HG02798 (cell line): Measurements from ENCODE around the gene QKI.
"Not testable (repeated sequence)": the region's sequence is repeated elsewhere in the genome, so short reads cannot be mapped to it uniquely, and the experiment has no call there.

Source experiments
- ATAC-seq: cut with Tn5 transposase; IDR thresholded peaks from one replicate; pipeline ENCODE4 v1.9.1; 2021; ENCODE audit warnings: mild to moderate bottlenecking; ENCODE audit not compliant: unreplicated experiment, poor library complexity

Gene QKI

GRCh38 chr6:163469459-163469985 is 55.0 kb downstream of the QKI start:
- no peak for ATAC-seq

- ATAC-seq, result no peak
Measured at GRCh38 chr6:163470611-163471010, 56.1 kb downstream of the QKI start.

GRCh38 chr6:163474581-163474980 is 60.1 kb downstream of the QKI start:
- no peak for ATAC-seq

GRCh38 chr6:163476946-163477345 is 62.4 kb downstream of the QKI start:
- not testable (repeated sequence) for ATAC-seq

GRCh38 chr6:163483107-163483506 is 68.6 kb downstream of the QKI start:
- ATAC-seq, result no peak

- ATAC-seq, result no peak
Measured at GRCh38 chr6:163485388-163485851, 70.9 kb downstream of the QKI start.

- ATAC-seq, result no peak
Measured at GRCh38 chr6:163486821-163487220, 72.3 kb downstream of the QKI start.

GRCh38 chr6:163487606-163488005 is 73.1 kb downstream of the QKI start:
- ATAC-seq, result no peak

- no peak for ATAC-seq
Measured at GRCh38 chr6:163489584-163489983, 75.1 kb downstream of the QKI start.

- no peak for ATAC-seq
Measured at GRCh38 chr6:163490826-163491577, 76.5 kb downstream of the QKI start.

- no peak for ATAC-seq
Measured at GRCh38 chr6:163491737-163492300, 77.3 kb downstream of the QKI start.

GRCh38 chr6:163494279-163494727 is 79.8 kb downstream of the QKI start:
- ATAC-seq, result no peak

GRCh38 chr6:163496205-163496604 is 81.7 kb downstream of the QKI start:
- ATAC-seq, result no peak

GRCh38 chr6:163500105-163500504 is 85.6 kb downstream of the QKI start:
- ATAC-seq, result no peak

GRCh38 chr6:163501026-163501425 is 86.5 kb downstream of the QKI start:
- no peak for ATAC-seq

- ATAC-seq, result no peak
Measured at GRCh38 chr6:163501439-163501838, 86.9 kb downstream of the QKI start.

GRCh38 chr6:163504984-163505640 is 90.6 kb downstream of the QKI start:
- ATAC-seq, result no peak

GRCh38 chr6:163507965-163508364 is 93.4 kb downstream of the QKI start:
- ATAC-seq, result no peak

GRCh38 chr6:163513003-163513402 is 98.5 kb downstream of the QKI start:
- ATAC-seq, result no peak

GRCh38 chr6:163513570-163514166 is 99.2 kb downstream of the QKI start:
- ATAC-seq, result no peak

- no peak for ATAC-seq
Measured at GRCh38 chr6:163516908-163517307, 102.4 kb downstream of the QKI start.
